SK-N-SH treated with all-trans-retinoic acid at 6 μM for 48 hours (cell line): ENCODE measurements around the gene TXNDC12.

Experiments used
- ATAC-seq: fragments of 200-7000 bp; cut with Tn5 transposase; 3 replicates; pipeline ENCODE4 v1.9.1; 2020; ENCODE audit warnings: mild to moderate bottlenecking, moderate library complexity
- ARNTL ChIP-seq: fragments of 450-650 bp; formaldehyde crosslinking; IDR thresholded peaks from 2 replicates; pipeline ENCODE4 v1.5.0; 2020; ENCODE audit warnings: low read depth, mild to moderate bottlenecking, moderate library complexity, borderline replicate concordance
- CSDC2 ChIP-seq: fragments of 250-450 bp; sonication (Bioruptor Pico); IDR thresholded peaks from 2 replicates; pipeline ENCODE4 v1.5.0; 2020; ENCODE audit warnings: mild to moderate bottlenecking, moderate library complexity
- ESRRG ChIP-seq: fragments of 250-450 bp; sonication (Bioruptor Pico); IDR thresholded peaks from 2 replicates; pipeline ENCODE4 v1.6.1; 2021; ENCODE audit warnings: mild to moderate bottlenecking
- GLIS3 ChIP-seq: fragments of 250-450 bp; sonication (Bioruptor Pico); IDR thresholded peaks from 2 replicates; pipeline ENCODE4 v1.5.0; 2020; ENCODE audit warnings: mild to moderate bottlenecking, moderate library complexity
- ISL1 ChIP-seq: fragments of 250-450 bp; sonication (Bioruptor Pico); IDR thresholded peaks from 2 replicates; pipeline ENCODE4 v2.1.2; 2022; ENCODE audit warnings: mild to moderate bottlenecking, moderate library complexity
- PPARA ChIP-seq: fragments of 250-450 bp; sonication (Bioruptor Pico); IDR thresholded peaks from 2 replicates; pipeline ENCODE4 v1.5.0; 2020; ENCODE audit warnings: mild to moderate bottlenecking, borderline replicate concordance
- RARB ChIP-seq: fragments of 250-450 bp; sonication (Bioruptor Pico); IDR thresholded peaks from 2 replicates; pipeline ENCODE4 v1.8.0; 2021; ENCODE audit warnings: mild to moderate bottlenecking, moderate library complexity
- SNAI2 ChIP-seq: fragments of 250-450 bp; sonication (Bioruptor Pico); IDR thresholded peaks from 2 replicates; pipeline ENCODE4 v1.5.0; 2020; ENCODE audit warnings: mild to moderate bottlenecking, moderate library complexity
- TCF4 ChIP-seq: fragments of 250-450 bp; sonication (Bioruptor Pico); IDR thresholded peaks from 2 replicates; pipeline ENCODE4 v1.8.0; 2021; ENCODE audit warnings: mild to moderate bottlenecking, moderate library complexity, borderline replicate concordance
- TOX ChIP-seq: fragments of 250-450 bp; sonication (Bioruptor Pico); IDR thresholded peaks from 2 replicates; pipeline ENCODE4 v1.8.0; 2021; ENCODE audit warnings: mild to moderate bottlenecking, moderate library complexity, borderline replicate concordance
- ZC3H10 ChIP-seq: fragments of 250-450 bp; sonication (Bioruptor Pico); IDR thresholded peaks from 2 replicates; pipeline ENCODE4 v1.5.1; 2021; ENCODE audit warnings: mild to moderate bottlenecking, moderate library complexity
- ZFP3 ChIP-seq: fragments of 250-450 bp; sonication (Bioruptor Pico); IDR thresholded peaks from 2 replicates; pipeline ENCODE4 v1.5.0; 2020; ENCODE audit warnings: mild to moderate bottlenecking, moderate library complexity
- ZFP30 ChIP-seq: fragments of 450-650 bp; formaldehyde crosslinking; IDR thresholded peaks from 2 replicates; pipeline ENCODE4 v1.5.0; 2022; ENCODE audit warnings: mild to moderate bottlenecking, moderate library complexity
- ZNF565 ChIP-seq: fragments of 450-650 bp; formaldehyde crosslinking; conservative IDR thresholded peaks from 2 replicates; pipeline ENCODE4 v1.5.0; 2020; ENCODE audit warnings: low read depth, mild to moderate bottlenecking, moderate library complexity
- ZNF70 ChIP-seq: fragments of 450-650 bp; formaldehyde crosslinking; IDR thresholded peaks from 2 replicates; pipeline ENCODE4 v1.5.0; 2020; ENCODE audit warnings: mild to moderate bottlenecking, moderate library complexity
- ZNF8 ChIP-seq: fragments of 450-650 bp; formaldehyde crosslinking; IDR thresholded peaks from 2 replicates; pipeline ENCODE4 v1.5.0; 2020; ENCODE audit warnings: mild to moderate bottlenecking, moderate library complexity
- TF ChIP-seq, protein P1 (sequence below): fragments of 250-450 bp; sonication (Bioruptor Pico); IDR thresholded peaks from 2 replicates; pipeline ENCODE4 v1.8.0; 2021; ENCODE audit warnings: low read depth, mild to moderate bottlenecking, moderate library complexity, borderline replicate concordance
- TF ChIP-seq, protein P2 (sequence below): fragments of 250-450 bp; sonication (Bioruptor Pico); IDR thresholded peaks from 2 replicates; pipeline ENCODE4 v1.5.1; 2020; ENCODE audit warnings: low read depth, mild to moderate bottlenecking, moderate library complexity
- TF ChIP-seq, protein P3 (sequence below): fragments of 250-450 bp; sonication (Bioruptor Pico); IDR thresholded peaks from 2 replicates; pipeline ENCODE4 v1.5.1; 2021; ENCODE audit warnings: mild to moderate bottlenecking, moderate library complexity
- TF ChIP-seq, protein P4 (sequence below): fragments of 250-450 bp; sonication (Bioruptor Pico); IDR thresholded peaks from 2 replicates; pipeline ENCODE4 v1.8.0; 2020; ENCODE audit warnings: mild to moderate bottlenecking, moderate library complexity, borderline replicate concordance

Gene TXNDC12

DNA sequence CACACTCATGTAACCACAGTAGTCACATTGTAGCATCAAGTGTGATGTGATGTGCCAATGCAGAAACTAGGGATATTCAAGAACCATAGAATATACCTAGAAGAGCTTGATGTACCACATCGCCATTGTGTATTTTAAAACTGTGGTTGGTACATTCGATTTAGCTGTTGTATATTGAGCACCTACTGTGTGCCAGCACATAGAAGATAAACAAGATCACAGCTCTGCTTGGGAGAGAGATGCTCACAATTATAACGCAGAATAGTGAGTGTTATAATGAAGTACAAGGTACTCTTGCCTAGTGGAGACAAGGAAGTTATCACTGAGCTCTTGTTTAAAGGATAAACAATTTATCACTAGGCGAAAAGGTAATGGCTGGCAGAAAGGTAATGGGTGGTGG, 5.8 kb upstream of the TXNDC12 start:
- ATAC-seq: no peak
- no peak for TF ChIP-seq SNAI2
- TF ChIP-seq ZNF565 (CRISPR knock-in tag): no peak
- no peak for TF ChIP-seq ARNTL (CRISPR knock-in tag)
- TF ChIP-seq TCF4: no peak
- TF ChIP-seq ZC3H10 (CRISPR knock-in tag): no peak
- no peak for TF ChIP-seq CSDC2
- no peak for TF ChIP-seq RARB (CRISPR knock-in tag)
- no peak for TF ChIP-seq PPARA (CRISPR knock-in tag)
- TF ChIP-seq ZNF8 (CRISPR knock-in tag): no peak
- TF ChIP-seq TOX (CRISPR knock-in tag): no peak

DNA sequence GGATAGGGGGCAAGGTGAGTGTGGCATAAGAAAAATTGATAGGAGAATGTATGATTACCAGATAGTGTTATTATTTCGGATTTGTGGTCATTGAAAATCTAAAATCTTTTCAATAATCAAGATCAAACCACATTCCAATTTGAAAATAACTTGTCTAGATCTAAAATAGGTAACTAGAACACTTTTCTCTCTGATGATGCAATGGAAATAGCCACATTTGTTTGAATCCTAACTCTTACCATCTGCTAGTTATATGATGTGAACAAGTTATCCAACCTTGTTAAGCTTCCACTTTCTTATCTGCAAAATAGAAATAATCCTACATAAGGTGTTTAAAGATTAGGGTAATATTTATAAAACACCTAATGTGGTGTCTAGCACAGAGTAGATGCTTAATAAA, 4.9 kb upstream of the TXNDC12 start:
- ATAC-seq: no peak

DNA sequence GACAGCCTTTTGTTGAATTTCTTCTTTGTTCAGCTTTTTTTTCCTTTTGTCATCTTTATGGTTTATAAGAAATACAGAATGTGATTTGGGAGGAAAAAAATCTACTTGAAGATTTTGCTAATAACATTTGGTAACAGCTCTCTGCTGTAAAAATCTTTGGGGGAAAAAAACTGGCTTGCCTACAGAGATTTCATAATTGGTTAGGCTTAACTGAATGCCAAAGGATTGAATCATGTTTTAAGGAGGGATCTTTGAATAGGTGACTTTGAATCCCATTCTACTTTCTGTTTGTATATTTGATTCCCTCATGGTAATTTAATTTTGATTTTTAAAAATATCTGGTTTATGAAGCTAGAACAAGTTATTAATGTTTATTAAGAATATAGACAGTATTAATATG, 4.3 kb upstream of the TXNDC12 start:
- TF ChIP-seq, protein P1, sequence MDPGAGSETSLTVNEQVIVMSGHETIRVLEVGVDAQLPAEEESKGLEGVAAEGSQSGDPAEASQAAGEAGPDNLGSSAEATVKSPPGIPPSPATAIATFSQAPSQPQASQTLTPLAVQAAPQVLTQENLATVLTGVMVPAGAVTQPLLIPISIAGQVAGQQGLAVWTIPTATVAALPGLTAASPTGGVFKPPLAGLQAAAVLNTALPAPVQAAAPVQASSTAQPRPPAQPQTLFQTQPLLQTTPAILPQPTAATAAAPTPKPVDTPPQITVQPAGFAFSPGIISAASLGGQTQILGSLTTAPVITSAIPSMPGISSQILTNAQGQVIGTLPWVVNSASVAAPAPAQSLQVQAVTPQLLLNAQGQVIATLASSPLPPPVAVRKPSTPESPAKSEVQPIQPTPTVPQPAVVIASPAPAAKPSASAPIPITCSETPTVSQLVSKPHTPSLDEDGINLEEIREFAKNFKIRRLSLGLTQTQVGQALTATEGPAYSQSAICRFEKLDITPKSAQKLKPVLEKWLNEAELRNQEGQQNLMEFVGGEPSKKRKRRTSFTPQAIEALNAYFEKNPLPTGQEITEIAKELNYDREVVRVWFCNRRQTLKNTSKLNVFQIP: no peak
- TF ChIP-seq RARB (CRISPR knock-in tag): no peak
- no peak for TF ChIP-seq ARNTL (CRISPR knock-in tag)
- no peak for TF ChIP-seq ZFP3 (CRISPR knock-in tag)
- TF ChIP-seq GLIS3 (CRISPR knock-in tag): no peak
- no peak for TF ChIP-seq SNAI2
- TF ChIP-seq ISL1 (CRISPR knock-in tag): 0 out of 2 replicates have a peak, but pooled peaks have one; percentile 10
- TF ChIP-seq PPARA (CRISPR knock-in tag): no peak
- no peak for ATAC-seq

More for the DNA sequence above, 4.9 kb upstream of the TXNDC12 start:
- TF ChIP-seq, protein P1: no peak
- no peak for TF ChIP-seq ZFP30 (CRISPR knock-in tag)
- TF ChIP-seq, protein P2, sequence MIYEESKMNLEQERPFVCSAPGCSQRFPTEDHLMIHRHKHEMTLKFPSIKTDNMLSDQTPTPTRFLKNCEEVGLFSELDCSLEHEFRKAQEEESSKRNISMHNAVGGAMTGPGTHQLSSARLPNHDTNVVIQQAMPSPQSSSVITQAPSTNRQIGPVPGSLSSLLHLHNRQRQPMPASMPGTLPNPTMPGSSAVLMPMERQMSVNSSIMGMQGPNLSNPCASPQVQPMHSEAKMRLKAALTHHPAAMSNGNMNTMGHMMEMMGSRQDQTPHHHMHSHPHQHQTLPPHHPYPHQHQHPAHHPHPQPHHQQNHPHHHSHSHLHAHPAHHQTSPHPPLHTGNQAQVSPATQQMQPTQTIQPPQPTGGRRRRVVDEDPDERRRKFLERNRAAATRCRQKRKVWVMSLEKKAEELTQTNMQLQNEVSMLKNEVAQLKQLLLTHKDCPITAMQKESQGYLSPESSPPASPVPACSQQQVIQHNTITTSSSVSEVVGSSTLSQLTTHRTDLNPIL (CRISPR knock-in tag): no peak
- no peak for TF ChIP-seq ARNTL (CRISPR knock-in tag)
- TF ChIP-seq TCF4: no peak
- no peak for TF ChIP-seq ESRRG (CRISPR knock-in tag)
- no peak for TF ChIP-seq RARB (CRISPR knock-in tag)
- TF ChIP-seq, protein P3, sequence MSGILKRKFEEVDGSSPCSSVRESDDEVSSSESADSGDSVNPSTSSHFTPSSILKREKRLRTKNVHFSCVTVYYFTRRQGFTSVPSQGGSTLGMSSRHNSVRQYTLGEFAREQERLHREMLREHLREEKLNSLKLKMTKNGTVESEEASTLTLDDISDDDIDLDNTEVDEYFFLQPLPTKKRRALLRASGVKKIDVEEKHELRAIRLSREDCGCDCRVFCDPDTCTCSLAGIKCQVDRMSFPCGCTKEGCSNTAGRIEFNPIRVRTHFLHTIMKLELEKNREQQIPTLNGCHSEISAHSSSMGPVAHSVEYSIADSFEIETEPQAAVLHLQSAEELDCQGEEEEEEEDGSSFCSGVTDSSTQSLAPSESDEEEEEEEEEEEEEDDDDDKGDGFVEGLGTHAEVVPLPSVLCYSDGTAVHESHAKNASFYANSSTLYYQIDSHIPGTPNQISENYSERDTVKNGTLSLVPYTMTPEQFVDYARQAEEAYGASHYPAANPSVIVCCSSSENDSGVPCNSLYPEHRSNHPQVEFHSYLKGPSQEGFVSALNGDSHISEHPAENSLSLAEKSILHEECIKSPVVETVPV: no peak

DNA sequence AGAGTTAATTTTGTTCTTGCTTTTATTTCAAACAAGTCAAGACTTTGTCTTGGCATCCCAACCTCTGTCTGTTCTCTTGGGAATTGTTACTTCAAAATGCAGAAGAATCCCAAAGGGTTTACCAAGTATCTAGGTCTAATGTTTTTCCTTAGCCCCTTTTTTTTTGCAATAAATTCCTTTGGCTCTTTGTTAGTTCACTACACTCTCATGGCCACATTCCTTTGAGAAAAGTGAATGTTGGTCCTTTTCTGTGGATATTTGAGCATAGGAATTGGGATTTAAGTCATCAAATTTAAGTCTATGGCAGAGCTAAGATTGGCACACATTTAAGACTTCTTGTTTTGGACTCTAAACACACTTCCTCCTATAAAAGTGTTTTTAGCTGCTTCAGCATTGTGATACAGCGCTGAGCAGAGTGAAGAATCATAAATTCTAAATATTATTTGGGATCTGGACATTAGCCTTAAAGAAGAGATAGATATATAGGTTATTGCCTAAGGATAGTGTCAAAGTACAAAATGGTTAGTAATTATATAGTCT, 3.0 kb upstream of the TXNDC12 start:
- no peak for ATAC-seq
- no peak for TF ChIP-seq SNAI2
- no peak for TF ChIP-seq ZC3H10 (CRISPR knock-in tag)
- TF ChIP-seq, protein P4, sequence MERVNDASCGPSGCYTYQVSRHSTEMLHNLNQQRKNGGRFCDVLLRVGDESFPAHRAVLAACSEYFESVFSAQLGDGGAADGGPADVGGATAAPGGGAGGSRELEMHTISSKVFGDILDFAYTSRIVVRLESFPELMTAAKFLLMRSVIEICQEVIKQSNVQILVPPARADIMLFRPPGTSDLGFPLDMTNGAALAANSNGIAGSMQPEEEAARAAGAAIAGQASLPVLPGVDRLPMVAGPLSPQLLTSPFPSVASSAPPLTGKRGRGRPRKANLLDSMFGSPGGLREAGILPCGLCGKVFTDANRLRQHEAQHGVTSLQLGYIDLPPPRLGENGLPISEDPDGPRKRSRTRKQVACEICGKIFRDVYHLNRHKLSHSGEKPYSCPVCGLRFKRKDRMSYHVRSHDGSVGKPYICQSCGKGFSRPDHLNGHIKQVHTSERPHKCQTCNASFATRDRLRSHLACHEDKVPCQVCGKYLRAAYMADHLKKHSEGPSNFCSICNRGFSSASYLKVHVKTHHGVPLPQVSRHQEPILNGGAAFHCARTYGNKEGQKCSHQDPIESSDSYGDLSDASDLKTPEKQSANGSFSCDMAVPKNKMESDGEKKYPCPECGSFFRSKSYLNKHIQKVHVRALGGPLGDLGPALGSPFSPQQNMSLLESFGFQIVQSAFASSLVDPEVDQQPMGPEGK (CRISPR knock-in tag): no peak
- TF ChIP-seq RARB (CRISPR knock-in tag): no peak
- TF ChIP-seq ZNF70: no peak
